HL-60/S4 (cell line): ENCODE measurements around the gene MAN2B2.

Experiments used
- in situ Hi-C: fragments of 300-500 bp; cut with MboI; formaldehyde crosslinking; loops from 2 replicates; pipeline ENCODE4 v1.14.3; 2022; ENCODE audit warnings: low sequenced_read_pairs

The MAN2B2 gene

GRCh38 chr4:6546091-6546490 is 28.9 kb upstream of the MAN2B2 start:
- in situ Hi-C loops: no loop called here

GRCh38 chr4:6546681-6547447 is 28.1 kb upstream of the MAN2B2 start:
- in situ Hi-C loops: no loop called here

DNA sequence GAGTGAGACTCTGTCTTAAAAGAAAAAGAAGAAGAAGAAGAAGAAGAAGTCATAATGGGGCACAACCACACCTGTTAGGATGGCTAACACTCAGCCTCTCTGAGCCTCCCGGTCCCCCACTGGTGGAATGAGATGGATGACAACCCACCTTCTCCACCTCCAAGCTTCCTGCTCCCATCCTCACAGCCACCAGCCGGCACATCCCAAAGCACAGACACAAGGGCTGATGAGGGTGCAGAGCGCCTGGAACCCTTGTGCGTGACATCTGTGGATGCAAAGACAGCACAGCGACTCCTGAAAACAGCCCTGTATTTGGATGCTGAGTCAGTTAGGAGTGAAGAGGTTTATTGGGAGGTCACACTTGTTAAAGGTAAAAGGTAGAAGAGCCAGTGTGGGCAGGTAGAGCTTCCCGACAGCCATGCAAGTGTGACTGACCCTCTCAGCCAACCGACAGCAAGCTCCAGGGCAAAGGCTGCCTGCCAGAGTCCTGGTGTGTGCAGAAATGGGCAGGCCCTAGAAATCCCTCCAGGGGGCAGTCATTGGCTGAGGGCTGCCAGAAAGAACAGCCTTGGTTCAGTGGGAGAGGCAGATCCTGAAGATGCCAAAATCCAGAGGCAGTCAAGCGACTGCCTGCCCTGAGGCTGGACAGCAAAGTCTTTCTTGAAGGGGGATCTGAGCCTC is 26.6 kb upstream of the MAN2B2 start:
- in situ Hi-C loops: no loop called here

DNA sequence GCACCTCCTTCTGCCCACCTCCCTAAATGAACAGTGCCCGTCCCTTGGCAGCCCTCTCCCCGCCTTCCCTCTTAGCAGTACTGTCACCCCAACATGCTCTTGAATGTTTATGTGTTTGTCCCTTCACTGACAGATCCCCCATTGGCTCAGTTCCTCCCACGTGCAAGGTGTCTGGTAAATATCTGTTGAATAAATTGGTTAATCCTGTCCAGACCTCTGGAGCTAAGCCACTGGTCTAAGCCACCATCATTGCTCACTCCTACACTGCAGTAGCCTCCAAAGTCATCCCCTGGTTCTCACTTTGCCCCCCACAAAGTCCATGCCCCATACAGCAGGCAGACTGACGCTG is 26.1 kb upstream of the MAN2B2 start:
- in situ Hi-C loops: no loop called here

- in situ Hi-C loops: no loop called here
These were observed 25.5 kb upstream of the MAN2B2 start for GRCh38 chr4:6549445-6549844.

- in situ Hi-C loops: no loop called here
These were observed 24.9 kb upstream of the MAN2B2 start for GRCh38 chr4:6549890-6550620.

DNA sequence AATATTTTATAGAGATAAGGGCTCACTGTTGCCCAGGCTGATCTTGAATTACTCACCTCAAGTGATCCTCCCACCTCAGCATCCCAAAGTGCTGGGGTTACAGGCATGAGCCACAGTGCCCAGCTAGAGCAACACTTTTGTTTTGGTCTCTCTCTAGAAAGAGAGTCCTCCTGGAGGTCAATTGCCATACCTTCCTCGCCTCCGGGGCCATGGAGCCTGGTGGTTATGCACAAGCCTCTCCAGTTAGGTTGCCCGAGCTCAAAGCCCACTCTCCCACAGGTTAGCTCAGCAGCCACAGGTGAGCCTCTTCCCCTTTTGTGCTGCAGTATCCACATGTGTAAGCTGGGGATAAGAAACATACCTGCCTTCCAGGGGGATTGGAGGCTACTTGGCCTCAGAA is 24.2 kb upstream of the MAN2B2 start:
- in situ Hi-C loops: no loop called here

DNA sequence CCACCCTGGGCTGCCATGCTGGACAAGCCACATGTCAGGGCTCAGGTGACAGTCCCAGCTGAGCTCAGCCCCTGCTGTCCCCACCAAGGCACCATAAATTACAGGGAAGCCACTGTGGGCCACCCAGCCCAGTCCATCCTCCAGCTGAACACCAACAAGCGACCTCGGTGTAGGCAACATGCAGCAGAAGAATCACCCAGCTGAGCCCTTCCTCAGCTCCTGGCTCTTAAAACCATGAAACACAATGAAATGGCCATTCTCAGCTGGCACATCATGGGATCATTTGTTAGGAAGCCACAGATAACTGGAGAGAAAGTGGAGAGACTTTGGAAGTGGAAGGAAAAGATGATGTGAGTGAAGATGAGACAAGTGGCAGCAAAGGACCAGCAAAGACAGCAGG is 23.3 kb upstream of the MAN2B2 start:
- in situ Hi-C loops: no loop called here

DNA sequence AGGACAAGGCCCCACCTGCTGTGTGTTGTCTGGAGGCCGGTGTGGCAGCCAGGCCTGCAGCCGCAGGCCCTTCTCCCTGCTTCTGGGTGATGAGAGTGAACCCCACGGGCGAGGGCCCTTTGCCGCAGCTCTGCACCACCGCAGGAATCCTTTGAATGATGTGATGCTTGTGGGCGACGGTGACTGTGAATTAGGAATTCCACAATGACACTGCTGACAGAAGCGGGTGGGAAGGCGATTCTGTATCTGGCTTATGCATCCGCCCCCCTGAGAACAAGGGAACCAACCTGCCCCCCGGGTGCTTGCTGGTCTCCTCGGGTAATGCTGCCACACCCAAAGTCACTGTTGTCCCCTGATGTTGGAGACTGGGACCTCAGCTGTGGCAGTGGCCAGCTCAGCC is 19.5 kb upstream of the MAN2B2 start:
- in situ Hi-C loops: no loop called here

DNA sequence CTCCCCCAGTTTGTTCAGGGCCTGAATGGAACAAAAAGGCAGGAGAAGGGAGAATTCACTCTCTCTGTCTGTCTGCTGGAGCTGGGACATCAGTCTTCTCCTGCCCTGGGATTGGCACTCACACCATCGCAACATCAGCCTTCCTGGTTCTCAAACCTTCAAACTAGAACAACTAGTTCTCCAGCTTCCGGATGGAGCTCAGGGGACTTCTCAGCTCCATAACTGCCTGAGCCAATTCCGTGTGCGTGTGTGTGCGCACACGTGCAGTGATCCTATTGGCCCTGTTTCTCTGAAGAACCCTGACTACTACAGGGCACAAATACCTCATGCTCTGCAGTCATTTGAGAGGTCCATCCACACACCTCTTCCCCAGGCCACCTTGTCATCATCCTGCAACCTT is 18.7 kb upstream of the MAN2B2 start:
- in situ Hi-C loops: no loop called here

- in situ Hi-C loops: no loop called here
These were observed 17.8 kb upstream of the MAN2B2 start for GRCh38 chr4:6557185-6557584.

DNA sequence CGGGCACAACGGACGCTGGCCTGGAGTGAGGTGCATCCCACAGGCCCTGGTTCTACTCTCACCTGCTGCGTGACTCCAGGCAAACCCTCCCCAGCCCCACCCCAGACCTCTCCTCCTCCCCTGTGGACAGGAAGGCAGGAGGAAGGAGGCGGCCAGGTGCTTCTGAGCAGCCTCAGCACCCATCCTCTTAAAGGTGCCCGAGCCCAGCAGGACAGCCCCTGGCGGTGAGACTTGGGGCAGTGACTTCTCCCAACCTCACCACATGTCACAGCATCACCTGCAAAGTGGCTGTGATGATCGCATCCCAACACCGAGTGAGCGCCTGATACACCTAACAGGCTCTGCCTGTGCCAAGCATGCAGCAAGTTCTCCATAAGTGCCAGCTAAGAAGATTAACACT is 17.1 kb upstream of the MAN2B2 start:
- in situ Hi-C loops: no loop called here

DNA sequence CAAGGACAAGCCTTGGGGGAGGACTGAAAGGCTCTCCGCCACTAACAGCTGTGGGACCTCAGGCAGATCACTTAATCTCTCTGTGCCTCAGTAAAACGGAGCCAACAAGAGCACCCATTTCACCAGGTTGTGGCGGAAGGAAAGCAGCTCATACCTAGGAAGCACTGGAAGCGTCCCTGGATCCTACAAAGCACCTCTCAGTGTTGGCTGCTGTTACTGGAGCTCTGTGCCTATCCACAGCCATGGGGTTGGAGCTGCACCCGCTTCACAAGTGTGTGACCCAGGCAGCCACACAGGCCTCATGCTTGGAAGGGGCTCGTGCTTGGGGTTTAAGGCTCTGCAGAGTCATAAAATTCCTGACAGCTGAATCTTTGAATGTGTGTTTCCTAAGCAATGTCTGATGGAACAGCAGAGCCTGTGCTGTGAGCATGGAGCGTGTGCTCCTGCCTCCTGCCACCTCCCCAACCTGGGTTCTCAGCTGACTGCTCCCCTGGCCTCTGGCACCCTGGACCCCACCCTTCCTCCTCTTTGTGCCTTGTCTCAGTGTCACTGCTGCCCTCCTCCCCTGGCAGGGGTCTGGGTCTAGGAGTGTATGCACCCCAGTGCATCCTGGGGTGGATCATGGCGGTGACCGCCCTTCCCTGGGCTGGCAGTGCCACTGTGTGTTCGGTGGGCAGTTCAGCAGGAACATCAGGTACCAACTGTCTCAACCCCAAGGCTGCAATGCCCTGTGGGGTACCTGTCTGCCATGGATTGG is 14.4 kb upstream of the MAN2B2 start:
- in situ Hi-C loops: no loop called here

GRCh38 chr4:6561173-6561516 is 13.8 kb upstream of the MAN2B2 start:
- in situ Hi-C loops: no loop called here

DNA sequence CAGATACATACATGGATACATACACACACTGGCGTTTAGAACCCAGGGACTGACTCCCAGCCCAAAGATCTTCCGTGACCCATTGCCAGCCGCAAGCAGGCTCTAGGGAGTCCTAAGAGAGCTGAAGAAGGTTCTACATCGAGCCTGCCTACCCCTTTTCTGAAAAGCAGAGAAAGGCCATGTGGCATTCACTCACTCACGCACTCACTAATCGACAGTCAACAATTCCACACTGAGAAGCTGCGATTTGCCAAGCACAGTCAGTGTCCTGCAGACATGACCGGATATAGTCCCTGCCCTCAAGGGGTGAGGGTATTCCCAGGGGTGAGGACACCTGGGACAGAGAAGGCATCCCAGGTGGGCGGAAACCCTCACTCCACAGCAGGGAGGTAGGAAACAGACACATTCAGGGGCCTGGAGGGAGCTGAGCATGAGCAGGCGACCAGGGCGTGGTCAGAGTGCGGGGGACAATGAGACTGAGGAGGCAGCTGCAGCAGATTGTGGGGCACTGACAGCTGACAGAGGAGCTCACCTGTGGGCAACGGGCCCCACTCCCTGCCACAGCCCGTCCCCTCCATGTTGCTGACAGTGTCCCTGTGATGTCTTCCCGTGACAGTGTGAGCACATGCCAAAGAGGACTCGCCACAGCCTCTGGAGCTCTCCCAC is 13.2 kb upstream of the MAN2B2 start:
- in situ Hi-C loops: no loop called here

GRCh38 chr4:6562931-6563901 is 11.8 kb upstream of the MAN2B2 start:
- in situ Hi-C loops: no loop called here

- in situ Hi-C loops: no loop called here
These were observed 10.9 kb upstream of the MAN2B2 start for GRCh38 chr4:6563935-6564645.

DNA sequence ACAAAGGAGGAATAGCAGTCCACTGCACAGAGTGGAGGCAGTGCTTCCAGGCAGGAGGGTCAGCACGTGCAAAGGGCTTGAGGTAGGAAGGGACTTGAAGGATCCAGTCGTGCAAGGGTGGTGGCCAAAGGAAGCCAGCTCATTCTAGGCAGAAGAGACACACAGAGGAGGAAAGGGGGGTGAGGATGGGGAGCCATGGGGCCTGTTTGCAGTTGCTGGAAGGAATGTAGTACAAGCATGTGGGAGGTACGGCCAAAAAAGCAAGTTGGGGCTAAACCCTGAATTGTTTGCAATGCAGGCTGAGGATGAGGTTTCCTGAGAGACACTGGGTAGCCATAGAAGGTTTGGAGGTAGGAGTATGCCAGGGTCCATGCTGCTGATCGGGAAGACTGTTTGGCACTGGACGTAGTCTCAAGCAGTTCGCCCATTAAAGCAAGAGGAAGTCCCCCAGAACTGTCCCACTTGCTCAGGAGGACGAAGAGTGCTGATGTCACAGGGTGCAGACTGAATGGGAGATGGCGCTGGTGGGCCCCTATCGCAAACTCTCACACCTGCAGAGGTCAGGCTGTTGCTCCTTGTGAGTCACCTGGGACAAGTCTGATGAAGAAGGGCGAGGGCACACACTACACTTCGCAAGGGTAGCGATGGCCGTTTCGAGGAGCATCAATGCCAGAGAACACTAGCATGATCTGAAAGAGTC is 9.1 kb upstream of the MAN2B2 start:
- in situ Hi-C loops: no loop called here
